Lower lobe of right lung (tissue), 2 donors: ENCODE results near the gene PHF12. TPM values are rescaled to one million over a fixed set of nuclear protein-coding genes. Genes with fewer than 3 reads are reported as not detected.

ENCODE experiments used
- ATAC-seq, 2 donors: fragments of 200-7000 bp; cut with Tn5 transposase; one replicate each; pipeline ENCODE4 v1.9.1; 2020 to 2022; ENCODE audit warnings: mild to moderate bottlenecking in 2 of 2, moderate library complexity in 2 of 2
- DNase-seq: peaks from one replicate; pipeline ENCODE4 v3.0.0-alpha.2; 2020
- H3K27ac ChIP-seq: fragments of 200-600 bp; one replicate; pipeline ENCODE4 v1.8.0; 2022
- H3K27me3 ChIP-seq: fragments of 200-600 bp; one replicate; pipeline ENCODE4 v1.8.0; 2022; ENCODE audit warnings: low read depth
- H3K36me3 ChIP-seq: fragments of 200-600 bp; one replicate; pipeline ENCODE4 v1.8.0; 2022; ENCODE audit warnings: mild to moderate bottlenecking
- H3K4me1 ChIP-seq: fragments of 200-600 bp; one replicate; pipeline ENCODE4 v1.8.0; 2022
- H3K4me3 ChIP-seq: fragments of 200-600 bp; one replicate; pipeline ENCODE4 v1.8.0; 2022; ENCODE audit warnings: mild to moderate bottlenecking
- H3K9me3 ChIP-seq: fragments of 200-600 bp; one replicate; pipeline ENCODE4 v1.8.0; 2022
- CTCF ChIP-seq: fragments of 200-600 bp; IDR thresholded peaks from one replicate; pipeline ENCODE4 v1.8.0; 2022; ENCODE audit warnings: antibody characterized with exemption, mild to moderate bottlenecking
- intact Hi-C: fragments of 100-400 bp; cut with DNase I; formaldehyde crosslinking; loops from one replicate; pipeline ENCODE4 v1.11.0; 2022
- total RNA-seq: library from RNA; stranded (reverse); fragmentation: NEBNext Ultra II Directional; extraction: Animal tissue kit (Norgen Biotek cat#: 25700); gene quantifications from one replicate; pipeline ENCODE4 v1.2.1, GENCODE V29; 2021
- donor health status: DM: no; HTN: yes; CAD: no; lungs with severe emphysema.

PHF12 gene
- total RNA-seq, 1 donor from 2014 or later, result 36.2 TPM

DNA sequence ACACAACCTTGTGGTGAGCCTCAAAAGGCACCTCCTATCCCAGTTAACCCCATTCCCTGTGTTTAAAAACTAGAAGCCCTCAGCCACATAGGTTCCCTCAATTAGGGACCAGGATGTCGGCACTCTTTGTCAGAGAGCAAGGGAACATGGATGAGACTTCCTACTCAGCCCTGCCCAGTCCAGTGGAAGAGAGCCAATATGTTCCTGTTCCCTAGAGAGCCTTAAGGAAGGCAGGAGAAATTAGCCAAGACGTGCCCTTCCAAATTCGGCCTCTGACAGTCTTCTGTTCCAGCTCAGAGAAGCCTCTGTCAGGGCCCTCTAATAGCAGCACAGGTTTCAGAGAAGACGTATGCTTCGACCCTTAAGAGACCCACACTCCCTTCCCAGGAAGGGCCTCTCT, 33.9 kb downstream of the PHF12 start:
- Histone ChIP-seq H3K36me3 (peaks cover 99% of the 10 kb centered on the region), H3K9me3 (no peaks in the 10 kb centered on the region), H3K27me3 (no peaks in the 10 kb centered on the region), H3K27ac (no peak overlapping the region), H3K4me3 (no peak overlapping the region), H3K4me1 (peaks cover 5% of the 10 kb centered on the region)
- ATAC-seq (no peak), DNase-seq (no peak)
- no peak for TF ChIP-seq CTCF
- intact Hi-C loops, result loop anchor here (10.0 kb wide), 1 partner anchor 153 kb away; no protein-coding TSS in a partner anchor

- intact Hi-C loops, result loop anchor here (10.0 kb wide), 1 partner anchor 152 kb away; no protein-coding TSS in a partner anchor
- Histone ChIP-seq H3K4me1 (peaks cover 10% of the 10 kb centered on the region), H3K4me3 (no peak overlapping the region), H3K27me3 (no peaks in the 10 kb centered on the region), H3K9me3 (no peaks in the 10 kb centered on the region), H3K27ac (no peak overlapping the region), H3K36me3 (peaks cover 99% of the 10 kb centered on the region)
- TF ChIP-seq CTCF, result no peak
- ATAC-seq (no peak), DNase-seq (no peak)
These were observed 34.3 kb downstream of the PHF12 start for GRCh38 chr17:28917029-28917428.

DNA sequence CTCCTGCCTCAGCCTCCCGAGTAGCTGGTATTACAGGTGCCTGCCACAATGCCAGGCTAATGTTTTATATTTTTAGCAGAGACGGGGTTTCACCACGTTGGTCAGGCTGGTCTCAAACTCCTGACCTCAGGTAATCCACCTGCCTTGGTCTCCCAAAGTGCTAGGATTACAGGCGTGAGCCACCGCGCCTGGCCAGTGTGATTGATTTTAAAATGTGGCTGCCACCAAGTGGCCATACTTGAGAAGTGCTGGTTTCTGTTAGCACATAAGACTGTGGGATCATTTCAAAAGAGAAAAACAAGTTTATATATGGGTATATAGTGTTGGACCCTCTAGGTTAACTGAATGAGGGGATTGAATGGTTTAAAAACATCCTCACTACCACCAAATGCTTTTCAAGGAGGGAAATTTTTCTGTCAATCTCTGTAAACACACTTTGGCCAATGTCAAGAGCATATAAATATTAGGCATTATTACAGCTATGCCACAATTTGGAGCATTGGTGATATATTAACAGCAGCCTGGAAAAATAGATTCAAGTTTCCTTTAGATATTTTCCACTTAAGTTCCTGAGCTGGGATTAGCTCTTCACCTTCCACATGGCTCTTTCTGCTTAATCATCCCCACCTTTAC, 34.9 kb downstream of the PHF12 start:
- DNase-seq (peak; percentile 55), ATAC-seq (peak; percentile 69 to 80)
- Histone ChIP-seq H3K4me1 (peaks cover 15% of the 10 kb centered on the region), H3K9me3 (no peaks in the 10 kb centered on the region), H3K27me3 (no peaks in the 10 kb centered on the region), H3K36me3 (peaks cover 99% of the 10 kb centered on the region), H3K4me3 (no peak overlapping the region), H3K27ac (no peak overlapping the region)
- TF ChIP-seq CTCF, result peak; percentile 75
- intact Hi-C loops, result loop anchor here (10.0 kb wide), 1 partner anchor 152 kb away; no protein-coding TSS in a partner anchor

GRCh38 chr17:28912938-28913333, 38.4 kb downstream of the PHF12 start:
- Histone ChIP-seq H3K4me3 (no peak overlapping the region), H3K9me3 (no peaks in the 10 kb centered on the region), H3K27ac (no peak overlapping the region), H3K36me3 (peaks cover 99% of the 10 kb centered on the region), H3K4me1 (peaks cover 28% of the 10 kb centered on the region), H3K27me3 (no peaks in the 10 kb centered on the region)
- no peak for DNase-seq
- intact Hi-C loops, result loop anchor here (10.0 kb wide), 1 partner anchor 148 kb away; no protein-coding TSS in a partner anchor
- no peak for TF ChIP-seq CTCF
- ATAC-seq, result no peak

DNA sequence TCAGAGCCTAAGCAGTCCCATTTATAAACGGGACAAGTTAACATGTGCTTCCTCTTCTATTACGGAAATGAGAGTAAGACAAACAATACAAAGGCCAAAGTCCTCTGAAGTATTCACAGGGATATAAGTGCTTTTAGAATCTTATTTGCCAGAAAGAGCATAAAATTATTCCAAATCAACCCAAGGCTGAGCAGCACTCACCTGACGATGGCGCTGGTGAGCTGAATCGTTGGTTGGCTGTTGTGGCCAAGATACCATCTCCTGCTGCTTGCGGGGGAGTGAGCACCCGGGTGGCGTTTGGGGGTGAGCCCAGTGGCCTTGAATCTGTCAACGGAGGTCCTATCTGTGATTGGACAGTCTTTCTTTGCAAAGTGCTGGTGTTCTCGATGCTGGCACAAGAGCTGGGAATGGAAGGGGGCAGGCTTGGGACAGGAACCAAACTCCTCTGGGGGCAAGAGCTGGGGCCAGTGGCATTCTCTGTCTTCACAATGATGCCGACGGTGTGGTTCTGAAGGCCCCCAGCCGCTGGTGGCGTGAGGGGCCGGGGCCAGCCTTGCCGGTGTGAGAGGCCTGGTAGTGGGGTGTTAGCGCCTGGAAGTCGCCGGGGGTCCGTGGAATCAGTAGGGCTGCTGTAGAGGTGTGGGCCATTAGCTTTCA, 38.9 kb downstream of the PHF12 start:
- H3K36me3 ChIP-seq, result peaks cover 99% of the 10 kb centered on the region
- ATAC-seq (peak; percentile 4 to 53), DNase-seq (peak; percentile 50)
- no peaks in the 10 kb centered on the region for H3K27me3 ChIP-seq
- H3K9me3 ChIP-seq, result no peaks in the 10 kb centered on the region
- peak; percentile 43 for TF ChIP-seq CTCF
- H3K4me3 ChIP-seq, result no peak overlapping the region
- no peak overlapping the region for H3K27ac ChIP-seq
- intact Hi-C loops, result loop anchor here (10.0 kb wide), 1 partner anchor 148 kb away; no protein-coding TSS in a partner anchor
- H3K4me1 ChIP-seq, result peaks cover 28% of the 10 kb centered on the region
